NCI-H510A treated with DMSO at 0.1 percent for 48 hours (cell line): ENCODE data around the gene TUBGCP6.

Source experiments
- DNase-seq: peaks from one replicate; lab custom pipeline; 2025; lab: John Stamatoyannopoulos, UW

Gene TUBGCP6

GRCh38 chr22:50262973-50263617 lies 18.3 kb upstream of the TUBGCP6 start:
- no peak for DNase-seq

GRCh38 chr22:50262460-50262911 lies 17.7 kb upstream of the TUBGCP6 start:
- DNase-seq, result peak; percentile 34

GRCh38 chr22:50261615-50262459 lies 17.0 kb upstream of the TUBGCP6 start, which contains the start of gene MAPK12:
Gene MAPK12, minus strand, starts transcription at chr22:50261683. Its CDS starts 174 bp downstream, at chr22:50261509.
- DNase-seq, result peak; percentile 15

GRCh38 chr22:50260801-50261614 lies 16.2 kb upstream of the TUBGCP6 start:
- DNase-seq, result peak; percentile 14

DNA sequence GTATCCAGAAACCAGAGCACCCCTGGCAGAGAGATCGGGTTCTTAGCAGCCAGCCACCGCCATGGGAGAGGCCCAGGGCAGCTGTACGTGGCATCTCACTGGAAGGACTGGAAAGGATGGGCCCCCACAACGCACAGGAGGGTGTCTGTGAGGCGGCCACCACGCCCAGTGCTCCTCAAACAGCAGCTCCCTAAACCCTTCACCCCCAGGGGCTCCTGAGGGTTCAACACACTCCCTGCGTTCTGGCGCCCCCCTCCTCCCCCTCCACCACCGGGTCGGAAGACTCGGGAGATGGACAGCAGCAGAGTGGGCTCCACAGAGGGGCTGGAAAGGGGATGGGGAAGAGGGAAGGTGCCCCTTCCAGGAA lies 15.6 kb upstream of the TUBGCP6 start:
- no peak for DNase-seq

DNA sequence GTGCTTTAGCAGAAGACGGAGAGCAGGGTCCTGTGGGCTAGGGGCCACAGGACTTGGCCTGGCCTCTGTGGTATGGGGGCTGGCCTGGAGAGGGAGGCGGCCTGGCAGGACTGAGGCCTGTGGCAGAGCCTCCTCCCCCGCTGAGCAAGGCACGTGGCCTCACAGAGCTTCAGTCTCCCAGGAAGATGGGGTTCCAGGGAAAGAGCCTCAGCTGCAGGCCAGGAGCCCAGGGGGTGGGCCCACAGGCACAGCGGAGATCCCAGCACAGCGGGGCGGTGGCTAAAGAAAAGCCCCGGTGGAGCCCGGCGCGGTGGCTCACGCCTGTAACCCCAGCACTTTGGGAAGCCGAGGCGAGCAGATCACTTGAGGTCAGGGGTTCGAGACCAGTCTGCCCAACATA lies 14.5 kb upstream of the TUBGCP6 start:
- DNase-seq, result no peak

DNA sequence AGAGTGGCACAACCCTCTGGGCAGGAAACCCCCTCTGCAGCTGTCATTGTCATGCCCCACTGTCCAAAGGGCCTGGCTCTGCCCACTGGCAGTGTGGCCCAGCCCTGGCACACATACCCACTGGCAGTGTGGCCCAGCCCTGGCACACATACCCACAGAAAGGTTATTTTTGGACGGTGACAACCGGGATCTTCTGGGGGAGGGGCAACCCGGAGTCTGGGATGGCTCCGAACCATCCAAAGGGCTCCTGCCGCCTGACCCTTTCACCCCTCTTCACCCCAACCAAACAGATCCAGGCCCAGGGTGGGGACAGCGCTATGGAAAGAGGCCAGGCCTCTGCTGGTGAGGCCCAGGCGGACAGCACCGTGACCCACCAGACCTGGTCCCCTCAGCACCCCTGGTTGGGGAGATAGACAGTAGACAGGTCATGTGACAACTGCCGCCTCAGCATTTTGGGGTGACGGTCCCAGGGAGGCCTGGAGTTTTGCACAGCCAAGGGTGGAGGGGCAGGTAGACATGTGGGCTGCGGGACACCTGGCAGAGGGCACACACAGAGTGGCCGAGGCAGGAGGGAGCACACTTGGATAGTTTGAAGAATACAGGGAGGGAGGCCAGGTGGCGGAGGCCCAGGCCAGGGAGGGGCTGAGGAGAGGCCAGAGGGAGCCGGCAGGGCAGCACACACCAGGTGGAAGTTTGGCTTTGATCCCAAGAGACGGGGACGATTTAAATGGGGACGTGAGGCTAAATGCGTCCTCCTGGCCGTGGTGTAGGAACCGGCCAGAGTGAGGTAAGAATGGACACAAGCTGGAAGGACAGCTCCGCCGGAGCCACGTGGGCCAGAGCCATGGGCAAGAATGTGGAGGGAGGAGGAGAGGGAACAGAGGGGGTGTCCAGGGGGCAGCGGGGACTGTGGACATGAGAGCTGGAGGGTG lies 13.8 kb upstream of the TUBGCP6 start:
- DNase-seq, result no peak

- DNase-seq, result no peak
These were observed 12.9 kb upstream of the TUBGCP6 start for GRCh38 chr22:50257451-50258360.

- DNase-seq, result no peak
These were observed 12.2 kb upstream of the TUBGCP6 start for GRCh38 chr22:50257041-50257440.

GRCh38 chr22:50256258-50256862 lies 11.5 kb upstream of the TUBGCP6 start:
- DNase-seq, result no peak

DNA sequence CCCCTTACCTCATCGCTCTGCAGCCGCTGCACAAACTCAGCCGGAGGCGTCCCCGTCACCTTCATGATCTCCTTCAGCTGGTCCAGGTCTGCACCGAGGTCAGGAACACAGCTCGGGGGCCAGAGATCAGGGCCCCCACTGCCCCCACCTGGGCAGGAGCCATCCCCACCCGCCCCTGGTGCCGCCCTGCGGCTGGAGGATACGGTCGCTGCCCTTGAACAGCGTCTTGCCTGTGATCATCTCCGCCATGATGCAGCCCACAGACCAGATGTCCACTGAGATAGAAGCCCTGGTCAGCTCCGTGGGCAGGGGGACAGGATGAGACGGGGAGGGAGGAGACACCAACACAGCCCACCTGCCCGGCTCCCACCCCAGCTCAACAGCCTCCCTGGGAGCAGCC lies 10.8 kb upstream of the TUBGCP6 start:
- no peak for DNase-seq

DNA sequence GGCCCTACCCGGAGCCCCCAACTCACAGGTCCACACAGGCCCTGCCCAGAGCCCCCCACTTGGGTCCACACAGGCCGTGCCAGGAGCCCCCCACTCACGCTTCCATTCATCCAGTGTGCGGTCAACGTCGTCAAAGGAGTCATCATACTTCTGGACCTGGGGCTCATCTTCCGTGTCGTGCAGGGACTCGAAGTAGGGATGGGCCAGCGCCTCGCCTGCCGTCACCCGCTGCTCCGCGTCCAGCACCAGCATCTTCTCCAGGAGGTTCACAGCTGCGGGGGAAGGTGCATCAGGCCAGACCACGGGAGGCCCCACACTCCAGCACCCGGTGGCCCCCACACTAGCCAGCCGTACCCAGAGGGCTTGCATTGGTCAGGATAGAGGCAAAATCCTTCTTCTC lies 10.3 kb upstream of the TUBGCP6 start:
- DNase-seq, result no peak

DNA sequence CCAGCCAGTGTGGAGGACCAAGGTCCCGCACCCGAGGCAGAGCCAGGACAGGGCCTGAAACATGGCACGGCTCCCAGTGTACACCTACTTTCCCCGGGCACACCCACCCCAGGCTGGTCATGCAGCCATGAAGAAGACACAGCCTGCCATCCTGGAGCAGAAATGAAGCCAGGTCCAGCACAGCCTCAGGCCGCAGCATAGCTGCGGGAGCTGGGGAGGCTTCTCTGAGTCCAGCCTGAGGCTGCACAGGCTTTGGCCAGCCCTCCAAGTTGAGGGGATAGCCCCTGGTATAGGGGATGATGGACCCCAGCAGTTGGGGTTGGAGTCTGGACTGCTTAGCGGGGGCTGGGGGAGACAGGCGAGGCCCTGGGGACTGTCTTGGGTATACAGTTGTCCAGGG lies 9.1 kb upstream of the TUBGCP6 start:
- no peak for DNase-seq

- DNase-seq, result no peak
These were observed 8.5 kb upstream of the TUBGCP6 start for GRCh38 chr22:50253046-50253915.

DNA sequence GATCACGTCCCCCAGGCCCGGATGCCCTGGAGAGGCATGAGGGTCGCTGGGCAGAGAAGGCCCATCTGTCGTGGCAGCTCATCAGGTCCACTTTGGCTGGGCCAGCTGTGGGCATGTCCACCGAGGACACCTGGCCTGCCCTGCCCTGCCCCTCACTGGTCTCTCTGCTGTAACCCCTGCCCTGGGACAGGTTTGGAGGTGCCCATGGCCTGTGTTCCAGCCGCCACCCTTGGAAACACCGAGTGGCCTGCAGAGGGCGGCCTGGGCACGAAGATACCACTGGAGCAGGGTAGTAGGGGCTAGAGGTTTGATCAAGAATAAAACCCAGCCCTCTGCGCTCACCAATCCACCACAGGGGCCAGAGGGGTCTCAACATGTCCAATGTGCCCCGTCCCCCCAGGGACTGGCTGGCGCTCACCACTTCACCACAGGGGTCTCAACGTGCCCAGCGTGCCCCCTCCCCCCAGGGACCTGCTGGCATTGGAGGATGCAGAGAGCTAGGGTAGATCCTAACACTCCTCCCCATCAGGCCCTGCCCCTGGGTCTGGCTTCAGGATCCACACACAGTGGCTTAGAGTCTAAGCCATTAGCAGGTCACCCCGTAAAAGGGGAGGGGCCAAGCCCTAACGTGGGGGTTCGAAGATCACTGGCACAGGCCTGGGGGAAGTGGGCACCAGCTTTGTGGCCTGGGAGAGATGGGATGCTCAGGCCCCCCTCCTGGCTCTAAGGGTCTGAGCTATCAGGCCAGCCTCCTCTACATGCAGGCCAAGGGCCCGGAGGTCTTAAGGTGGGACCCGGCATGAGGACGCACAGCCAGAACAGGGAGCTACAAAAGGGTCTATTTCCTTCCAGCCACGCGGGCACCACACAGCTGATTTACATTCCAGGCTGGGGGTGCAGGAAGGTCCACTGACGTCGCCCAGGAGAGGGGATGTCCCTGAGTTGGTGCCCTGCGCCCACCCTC lies 7.5 kb upstream of the TUBGCP6 start:
- DNase-seq, result peak; percentile 31

DNA sequence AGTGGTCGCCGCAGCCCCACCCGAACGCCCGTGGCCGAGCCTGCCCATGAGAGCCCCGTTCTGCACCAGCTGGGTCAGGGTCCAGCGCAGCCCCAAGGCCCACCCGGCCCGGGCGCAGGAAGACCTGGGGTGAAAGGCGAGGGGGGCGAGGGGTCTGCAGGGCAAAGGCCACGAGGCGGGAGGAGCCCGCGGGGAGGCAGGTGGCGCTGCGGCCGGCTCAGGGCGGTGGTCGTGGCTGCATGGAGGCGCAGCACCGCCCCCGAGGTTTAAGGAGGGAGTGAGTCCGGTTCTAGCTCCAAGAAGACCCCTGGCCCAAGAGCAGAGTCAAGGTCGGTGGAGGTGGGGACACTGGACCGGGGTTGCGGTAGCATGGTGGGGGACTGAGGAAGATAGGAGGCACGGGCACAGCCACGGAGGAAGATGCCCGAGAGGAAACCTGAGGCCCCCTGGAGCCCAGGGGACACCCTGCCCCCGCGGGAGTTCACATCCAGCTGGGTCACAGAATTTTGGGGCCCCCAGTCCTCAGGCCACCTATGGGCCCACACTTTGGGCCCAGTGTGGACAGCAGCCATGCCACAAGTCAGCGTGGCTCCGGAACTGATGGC lies 6.8 kb upstream of the TUBGCP6 start:
- no peak for DNase-seq
